ENCODE measurements around the gene SRF.

GRCh38 chr6:43180058-43180457 is 9.0 kb downstream of the SRF start:
- TF ChIP-seq MAX (IDR thresholded peaks at IDR 0.05; ENCODE audit: insufficient read depth, insufficient read length) (no peak), CTCF (IDR thresholded peaks at IDR 0.05; ENCODE audit: extremely low read depth in 1 of 2, insufficient read depth in 1 of 2, low read depth in 1 of 2, low read length in 2 of 2) (no peak), EZH2 (IDR thresholded peaks at IDR 0.05; ENCODE audit: borderline replicate concordance, low read depth, low read length, severe bottlenecking) (no peak), POLR2AphosphoS5 (IDR thresholded peaks at IDR 0.05; ENCODE audit: insufficient read depth, low read depth, low read length) (no peak), POLR2A (IDR thresholded peaks at IDR 0.05; ENCODE audit: low read depth, low read length) (no peak), FOS (IDR thresholded peaks at IDR 0.05; ENCODE audit: borderline replicate concordance, insufficient read depth, low read length) (no peak), JUN (IDR thresholded peaks at IDR 0.05; ENCODE audit: borderline replicate concordance, insufficient read depth, insufficient read length, low read depth) (no peak)
